ENCODE measurements around the gene SPPL3. TPM values are rescaled to one million over a fixed set of nuclear protein-coding genes. Genes with fewer than 3 reads are reported as not detected.

Gene SPPL3
- total RNA-seq, 4 donors from 2014 or later, result 5.4 to 82.7 (median 23.2) TPM

DNA sequence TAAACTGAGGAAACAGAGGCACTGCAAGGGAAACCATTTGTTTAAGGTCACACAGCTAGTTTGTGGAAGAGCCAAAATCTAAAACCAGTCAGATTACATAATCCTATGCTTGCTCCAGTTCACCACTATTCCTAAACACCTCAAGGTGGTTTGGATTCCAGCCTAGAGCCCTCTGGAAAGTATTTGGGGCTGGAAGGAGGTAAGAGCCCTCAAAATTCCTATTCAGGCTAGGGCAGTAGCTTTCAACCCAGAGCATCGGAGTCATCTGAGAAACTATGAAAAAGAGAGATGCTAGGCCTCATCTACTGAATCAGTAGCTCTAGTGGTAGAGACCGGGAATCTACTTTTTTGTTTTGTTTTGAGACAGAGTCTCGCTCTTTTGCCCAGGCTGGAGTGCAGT lies 16.0 kb upstream of the SPPL3 start:
- no peaks in the 10 kb centered on the region for H3K36me3 ChIP-seq
- H3K27me3 ChIP-seq, result no peaks in the 10 kb centered on the region
- H3K27ac ChIP-seq, result no peak overlapping the region
- DNase-seq, result no peak
- H3K4me3 ChIP-seq, result no peak overlapping the region
- no peak for TF ChIP-seq POLR2A (IDR thresholded peaks at IDR 0.05)
- TF ChIP-seq, protein P1, sequence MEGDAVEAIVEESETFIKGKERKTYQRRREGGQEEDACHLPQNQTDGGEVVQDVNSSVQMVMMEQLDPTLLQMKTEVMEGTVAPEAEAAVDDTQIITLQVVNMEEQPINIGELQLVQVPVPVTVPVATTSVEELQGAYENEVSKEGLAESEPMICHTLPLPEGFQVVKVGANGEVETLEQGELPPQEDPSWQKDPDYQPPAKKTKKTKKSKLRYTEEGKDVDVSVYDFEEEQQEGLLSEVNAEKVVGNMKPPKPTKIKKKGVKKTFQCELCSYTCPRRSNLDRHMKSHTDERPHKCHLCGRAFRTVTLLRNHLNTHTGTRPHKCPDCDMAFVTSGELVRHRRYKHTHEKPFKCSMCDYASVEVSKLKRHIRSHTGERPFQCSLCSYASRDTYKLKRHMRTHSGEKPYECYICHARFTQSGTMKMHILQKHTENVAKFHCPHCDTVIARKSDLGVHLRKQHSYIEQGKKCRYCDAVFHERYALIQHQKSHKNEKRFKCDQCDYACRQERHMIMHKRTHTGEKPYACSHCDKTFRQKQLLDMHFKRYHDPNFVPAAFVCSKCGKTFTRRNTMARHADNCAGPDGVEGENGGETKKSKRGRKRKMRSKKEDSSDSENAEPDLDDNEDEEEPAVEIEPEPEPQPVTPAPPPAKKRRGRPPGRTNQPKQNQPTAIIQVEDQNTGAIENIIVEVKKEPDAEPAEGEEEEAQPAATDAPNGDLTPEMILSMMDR (IDR thresholded peaks at IDR 0.05), result no peak
- intact Hi-C loops (cut with DNase I; ENCODE audit: low total_unique reads), result no loop called here
- peaks cover 0 to 6% of the 10 kb centered on the region in 2 donors for H3K9me3 ChIP-seq
- no peaks in the 10 kb centered on the region for H3K4me1 ChIP-seq

DNA sequence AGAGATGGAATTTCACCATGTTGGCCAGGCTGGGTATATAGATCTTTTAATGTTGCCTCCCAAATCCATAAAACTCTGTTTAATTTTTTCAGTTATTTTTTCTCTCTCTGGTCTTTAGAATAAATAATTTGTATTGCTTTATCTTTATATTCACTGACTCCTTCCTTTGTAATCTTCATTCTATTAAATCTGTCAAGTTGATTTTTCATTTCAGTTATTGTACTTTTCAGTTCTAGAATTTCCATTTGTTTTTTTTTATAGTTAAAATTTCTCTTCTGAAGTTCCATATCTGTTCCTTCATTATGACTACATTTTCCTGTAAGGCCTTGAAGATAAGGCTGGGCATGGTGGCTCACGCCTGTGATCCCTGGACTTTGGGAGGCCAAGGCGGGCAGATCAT lies 13.6 kb upstream of the SPPL3 start:
- H3K36me3 ChIP-seq, result no peaks in the 10 kb centered on the region
- no peak for DNase-seq
- H3K4me1 ChIP-seq, result no peaks in the 10 kb centered on the region
- H3K27me3 ChIP-seq, result no peaks in the 10 kb centered on the region
- no peak overlapping the region for H3K27ac ChIP-seq
- no peak overlapping the region for H3K4me3 ChIP-seq
- TF ChIP-seq, protein P1 (IDR thresholded peaks at IDR 0.05), result no peak
- no peak for TF ChIP-seq POLR2A (IDR thresholded peaks at IDR 0.05)
- H3K9me3 ChIP-seq, result peaks cover 0 to 6% of the 10 kb centered on the region in 2 donors
- intact Hi-C loops (cut with DNase I; ENCODE audit: low total_unique reads), result no loop called here

DNA sequence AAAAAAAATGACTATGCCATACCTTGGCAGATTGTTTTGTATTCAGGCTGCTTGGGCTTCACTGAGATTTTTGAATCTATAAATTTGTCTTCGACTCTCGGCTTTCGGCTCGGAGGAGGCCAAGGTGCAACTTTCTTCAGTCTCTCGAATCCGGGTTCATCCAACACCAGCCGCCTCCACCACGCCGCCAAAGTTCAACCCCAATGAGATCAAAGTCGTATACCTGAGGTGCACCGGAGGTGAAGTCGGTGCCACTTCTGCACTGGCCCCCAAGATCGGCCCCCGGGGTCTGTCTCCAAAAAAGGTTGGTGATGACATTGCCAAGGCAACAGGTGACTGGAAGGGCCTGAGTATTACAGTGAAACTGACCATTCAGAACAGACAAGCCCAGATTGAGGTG lies 12.4 kb upstream of the SPPL3 start:
- H3K4me1 ChIP-seq, result no peaks in the 10 kb centered on the region
- H3K27me3 ChIP-seq, result no peaks in the 10 kb centered on the region
- TF ChIP-seq POLR2A (IDR thresholded peaks at IDR 0.05), result no peak
- TF ChIP-seq, protein P1 (IDR thresholded peaks at IDR 0.05), result no peak
- peaks cover 0 to 6% of the 10 kb centered on the region in 2 donors for H3K9me3 ChIP-seq
- no peak overlapping the region for H3K4me3 ChIP-seq
- intact Hi-C loops (cut with DNase I; ENCODE audit: low total_unique reads), result no loop called here
- no peak for DNase-seq
- H3K36me3 ChIP-seq, result no peaks in the 10 kb centered on the region
- H3K27ac ChIP-seq, result no peak overlapping the region

DNA sequence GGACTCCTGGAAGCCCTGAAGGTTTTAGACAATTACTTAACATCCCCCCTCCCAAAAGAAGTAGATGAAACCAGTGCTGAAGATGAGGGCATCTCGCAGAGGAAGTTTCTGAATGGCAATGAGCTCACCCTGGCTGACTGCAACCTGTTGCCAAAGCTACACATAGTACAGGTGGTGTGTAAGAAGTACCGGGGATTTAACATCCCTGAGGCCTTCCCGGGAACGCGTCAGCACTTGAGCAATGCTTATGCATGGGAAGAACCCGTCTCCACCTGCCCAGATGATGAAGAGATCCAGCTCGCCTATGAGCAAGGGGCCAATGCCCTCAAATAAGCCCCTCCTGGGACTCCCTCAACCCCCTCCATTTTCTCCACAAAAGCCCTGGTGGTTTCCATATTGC lies 10.6 kb upstream of the SPPL3 start:
- no peak overlapping the region for H3K27ac ChIP-seq
- no peaks in the 10 kb centered on the region for H3K27me3 ChIP-seq
- intact Hi-C loops (cut with DNase I; ENCODE audit: low total_unique reads), result no loop called here
- no peaks in the 10 kb centered on the region for H3K36me3 ChIP-seq
- peaks cover 0 to 6% of the 10 kb centered on the region in 2 donors for H3K9me3 ChIP-seq
- TF ChIP-seq, protein P1 (IDR thresholded peaks at IDR 0.05), result no peak
- no peak for TF ChIP-seq POLR2A (IDR thresholded peaks at IDR 0.05)
- no peak overlapping the region for H3K4me3 ChIP-seq
- DNase-seq, result no peak
- H3K4me1 ChIP-seq, result no peaks in the 10 kb centered on the region

DNA sequence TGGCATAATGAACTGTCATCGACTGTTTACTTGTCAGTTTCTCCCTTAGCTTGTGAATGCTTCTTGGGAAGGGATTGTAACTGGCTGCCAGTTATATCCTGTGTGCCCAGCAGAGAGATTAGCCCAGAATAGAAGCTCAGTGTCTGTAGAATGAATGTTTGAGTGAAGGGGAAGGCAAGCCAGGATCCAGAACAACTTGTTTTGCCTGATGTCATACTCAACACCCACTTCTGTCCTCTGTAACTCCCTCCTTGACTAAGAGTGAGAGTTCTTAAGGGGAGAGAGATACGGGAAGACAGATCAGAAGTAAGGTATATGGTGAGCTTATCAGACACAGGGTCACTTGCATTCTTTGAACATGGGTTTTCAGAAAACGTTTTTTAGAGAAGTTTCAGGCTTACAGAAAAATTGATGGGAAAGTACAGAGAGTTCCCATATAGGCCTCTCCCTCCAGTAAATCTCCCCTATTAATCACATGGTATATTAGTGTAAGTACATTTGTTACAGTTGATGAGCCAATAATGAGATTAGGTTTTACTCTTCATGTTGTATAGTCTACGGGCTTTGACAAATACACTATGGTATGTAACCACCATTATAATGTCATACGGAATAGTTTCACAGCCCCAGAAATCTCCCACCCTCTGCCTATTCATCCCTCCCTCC lies 5.6 kb upstream of the SPPL3 start:
- Histone ChIP-seq H3K4me3 (no peak overlapping the region), H3K36me3 (no peaks in the 10 kb centered on the region), H3K27me3 (no peaks in the 10 kb centered on the region), H3K4me1 (no peaks in the 10 kb centered on the region), H3K27ac (no peak overlapping the region), H3K9me3 (no peaks in the 10 kb centered on the region)
- DNase-seq, result no peak
- intact Hi-C loops (cut with DNase I; ENCODE audit: low total_unique reads), result no loop called here
- TF ChIP-seq, protein P1 (IDR thresholded peaks at IDR 0.05), result no peak
- TF ChIP-seq POLR2A (IDR thresholded peaks at IDR 0.05), result no peak
